SHP77 (cell line): ENCODE data around the gene FCSK.

Source experiments
- DNase-seq, 2 experiments: peaks; one replicate each; lab custom pipeline; 2025; lab: John Stamatoyannopoulos, UW

The FCSK gene

DNA sequence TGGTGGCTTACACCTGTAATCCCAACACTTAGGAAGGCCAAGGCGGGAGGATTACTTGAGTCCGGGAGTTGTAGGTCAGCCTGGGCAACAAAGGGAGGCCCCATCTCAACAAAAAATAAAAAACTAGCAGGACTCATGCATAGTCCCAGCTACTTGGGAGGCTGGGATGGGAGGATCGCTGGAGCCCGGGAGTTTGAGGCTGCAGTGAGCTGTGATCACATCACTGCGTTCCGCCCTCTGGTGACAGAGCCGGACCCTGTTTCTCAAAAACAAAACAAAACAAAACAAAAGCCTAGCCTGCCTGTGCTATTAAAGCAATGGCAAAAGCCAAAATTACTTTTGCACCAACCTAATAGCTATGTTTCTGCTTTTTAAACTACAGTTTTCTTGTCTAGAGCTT lies 1.5 kb downstream of the FCSK start:
- no peak for DNase-seq

GRCh38 chr16:70457446-70458166 lies 3.2 kb downstream of the FCSK start:
- no peak for DNase-seq

DNA sequence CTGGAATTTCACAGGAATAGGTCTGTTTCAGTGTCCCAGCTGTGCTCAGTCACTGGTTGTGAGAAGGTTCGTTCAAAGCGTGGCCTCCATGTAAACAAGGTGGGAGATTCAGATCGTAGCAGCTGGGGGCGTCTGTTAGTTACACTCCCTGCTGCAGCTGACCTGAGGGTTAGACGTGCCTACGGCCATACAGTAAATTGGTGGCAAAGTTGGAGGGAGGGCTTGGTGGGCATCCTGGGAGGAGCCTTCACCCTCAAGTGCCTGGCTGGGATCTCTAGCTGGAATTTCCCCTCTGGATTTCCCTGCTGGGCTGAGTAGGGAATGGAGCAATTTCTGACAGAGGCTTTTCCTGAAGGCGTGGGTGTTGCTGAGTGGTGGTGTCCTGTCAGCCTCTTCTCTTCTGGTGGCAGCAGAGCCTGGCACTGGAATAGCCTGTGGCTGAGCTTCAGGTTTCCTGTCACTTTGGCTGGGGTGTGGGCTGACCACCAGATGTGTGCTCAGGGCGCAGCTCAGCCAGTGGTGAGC lies 6.4 kb downstream of the FCSK start:
- DNase-seq, result no peak

DNA sequence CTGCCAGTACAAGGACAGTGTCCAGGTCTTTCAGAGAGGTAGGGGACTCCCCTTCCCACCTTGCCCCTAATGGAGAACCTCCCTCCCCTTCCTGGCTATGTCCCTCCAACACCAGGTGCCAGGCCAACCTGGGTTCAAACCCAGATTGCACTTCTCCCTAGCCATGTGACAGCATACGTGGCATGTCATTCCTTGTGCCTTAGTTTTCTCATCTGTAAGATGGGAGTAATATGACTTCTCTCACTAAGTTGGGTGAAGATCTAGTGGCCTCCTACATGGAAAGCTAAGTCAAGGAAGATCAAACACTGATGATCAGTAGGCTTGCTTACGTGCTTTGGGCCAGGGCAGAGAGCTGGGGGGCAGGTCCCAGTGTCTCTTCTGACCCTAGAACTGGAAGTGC lies 8.8 kb downstream of the FCSK start:
- no peak for DNase-seq

DNA sequence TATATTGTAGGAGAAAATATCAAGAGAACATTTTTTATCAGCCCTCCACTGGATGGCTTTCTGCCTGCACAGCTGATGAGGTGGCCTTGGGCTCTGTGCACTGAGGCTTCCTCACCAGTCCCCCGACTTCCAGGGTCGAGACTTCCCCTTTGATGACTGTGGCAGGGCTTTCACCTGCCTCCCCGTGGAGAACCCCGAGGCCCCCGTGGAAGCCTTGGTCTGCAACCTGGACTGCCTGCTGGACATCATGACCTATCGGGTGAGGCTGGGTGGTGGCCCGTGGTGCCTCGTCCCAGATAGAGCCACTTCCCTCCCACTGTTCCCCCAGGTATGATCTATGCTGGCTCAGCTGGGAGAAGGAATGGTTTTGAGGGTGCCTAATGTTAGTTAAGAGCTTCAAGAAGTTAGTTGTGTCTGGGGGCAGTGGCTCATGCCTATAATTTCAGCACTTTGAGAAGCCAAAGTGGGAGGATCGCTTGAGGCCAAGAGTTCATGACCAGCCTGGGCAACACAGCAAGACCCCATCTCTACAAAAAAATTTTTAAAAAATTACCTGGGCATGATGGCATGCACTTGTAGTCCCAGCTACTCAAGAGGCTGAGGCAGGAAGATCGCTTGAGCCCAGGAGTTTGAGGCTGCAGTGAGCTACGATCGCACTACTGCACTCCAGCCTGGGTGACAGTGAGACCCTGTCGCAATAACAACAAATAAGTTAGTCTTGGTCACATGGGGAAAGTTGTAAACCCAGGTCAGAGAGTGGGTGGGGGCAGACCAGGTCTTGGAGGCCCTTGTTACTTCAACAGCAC lies 11.8 kb downstream of the FCSK start:
- DNase-seq, result no peak

DNA sequence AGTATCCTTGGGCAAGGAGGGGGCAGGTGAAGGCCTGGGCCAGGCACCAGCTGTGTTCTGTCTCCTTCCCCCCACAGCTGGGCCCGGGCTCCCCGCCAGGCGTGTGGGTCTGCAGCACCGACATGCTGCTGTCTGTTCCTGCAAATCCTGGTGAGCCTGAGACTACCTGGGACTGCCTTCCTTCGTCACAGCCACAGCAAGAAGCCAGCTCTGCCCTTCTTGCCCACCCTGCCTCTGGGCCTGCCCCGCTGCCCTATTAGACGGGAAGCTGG lies 12.3 kb downstream of the FCSK start:
- no peak for DNase-seq

- DNase-seq, result no peak
These were observed 12.7 kb downstream of the FCSK start for GRCh38 chr16:70467113-70467512.

DNA sequence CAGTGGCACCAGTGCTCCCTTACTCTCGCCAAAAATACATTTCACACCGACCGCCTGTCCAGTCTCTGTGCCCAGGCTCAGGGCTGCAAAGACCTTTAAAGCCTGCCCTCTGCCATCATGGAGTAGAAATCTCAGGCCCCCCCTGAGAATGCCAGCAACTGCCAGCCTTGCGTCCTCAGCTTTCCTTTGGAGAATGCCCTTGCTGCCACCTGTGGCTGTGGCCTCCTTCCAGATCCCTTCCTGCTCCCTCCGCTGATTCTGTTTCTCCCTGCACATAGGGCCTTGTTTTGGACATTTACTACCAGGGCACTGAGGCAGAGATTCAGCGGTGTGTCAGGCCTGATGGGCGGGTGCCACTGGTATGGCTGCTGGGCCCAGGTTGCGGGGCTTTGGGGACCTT lies 13.2 kb downstream of the FCSK start:
- no peak for DNase-seq

- no peak for DNase-seq
These were observed 14.6 kb downstream of the FCSK start for GRCh38 chr16:70468776-70469525.

DNA sequence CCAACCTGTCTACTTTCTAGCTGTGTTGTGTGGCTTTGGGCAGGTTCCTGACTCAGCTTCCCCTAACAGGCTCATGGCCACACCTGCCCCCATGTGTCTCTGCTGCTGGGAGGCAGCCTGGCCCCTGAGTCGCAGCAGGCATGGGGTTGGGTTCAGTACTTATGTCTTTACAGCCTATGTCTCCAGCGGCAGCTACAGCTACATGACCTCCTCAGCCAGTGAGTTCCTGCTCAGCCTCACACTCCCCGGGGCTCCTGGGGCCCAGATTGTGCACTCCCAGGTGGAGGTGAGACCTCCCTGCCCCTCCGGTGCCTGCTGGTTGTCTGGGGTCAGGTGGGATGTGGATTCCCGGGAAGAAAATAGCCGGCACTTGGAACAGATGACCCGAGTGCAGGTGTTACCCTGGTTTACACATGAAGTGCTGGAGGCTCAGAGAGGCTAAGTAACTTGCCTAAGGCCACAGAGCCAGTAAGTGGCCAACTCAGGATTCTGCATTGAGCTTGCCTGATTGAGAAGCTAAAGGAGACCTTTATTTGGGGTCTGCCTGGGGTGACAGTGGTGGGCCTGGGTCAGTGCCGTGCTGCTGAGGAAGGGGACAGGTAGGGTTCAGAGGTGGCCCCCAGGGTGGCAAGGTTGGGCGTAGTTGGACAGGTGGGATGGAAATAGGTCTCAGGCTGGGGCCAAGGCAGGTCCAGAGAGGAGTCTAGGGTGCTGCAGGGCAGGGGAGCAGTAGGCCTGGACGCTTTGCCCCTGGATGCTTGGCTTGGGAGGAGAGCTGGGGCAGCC lies 15.9 kb downstream of the FCSK start:
- no peak for DNase-seq

DNA sequence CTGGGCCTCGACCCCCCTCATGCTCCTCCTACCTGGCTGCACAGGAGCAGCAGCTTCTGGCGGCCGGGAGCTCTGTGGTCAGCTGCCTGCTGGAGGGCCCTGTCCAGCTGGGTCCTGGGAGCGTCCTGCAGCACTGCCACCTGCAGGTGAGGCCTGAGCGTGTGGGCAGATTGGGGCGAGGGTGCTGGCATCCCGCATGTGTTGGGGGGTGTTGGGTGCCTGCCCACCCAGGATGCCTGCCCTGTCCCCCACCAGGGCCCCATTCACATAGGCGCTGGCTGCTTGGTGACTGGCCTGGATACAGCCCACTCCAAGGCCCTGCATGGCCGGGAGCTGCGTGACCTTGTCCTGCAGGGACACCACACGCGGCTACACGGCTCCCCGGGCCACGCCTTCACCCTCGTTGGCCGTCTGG lies 16.5 kb downstream of the FCSK start:
- DNase-seq, result peak; percentile 9 to 35

- no peak for DNase-seq
These were observed 18.5 kb downstream of the FCSK start for GRCh38 chr16:70472786-70473433.

DNA sequence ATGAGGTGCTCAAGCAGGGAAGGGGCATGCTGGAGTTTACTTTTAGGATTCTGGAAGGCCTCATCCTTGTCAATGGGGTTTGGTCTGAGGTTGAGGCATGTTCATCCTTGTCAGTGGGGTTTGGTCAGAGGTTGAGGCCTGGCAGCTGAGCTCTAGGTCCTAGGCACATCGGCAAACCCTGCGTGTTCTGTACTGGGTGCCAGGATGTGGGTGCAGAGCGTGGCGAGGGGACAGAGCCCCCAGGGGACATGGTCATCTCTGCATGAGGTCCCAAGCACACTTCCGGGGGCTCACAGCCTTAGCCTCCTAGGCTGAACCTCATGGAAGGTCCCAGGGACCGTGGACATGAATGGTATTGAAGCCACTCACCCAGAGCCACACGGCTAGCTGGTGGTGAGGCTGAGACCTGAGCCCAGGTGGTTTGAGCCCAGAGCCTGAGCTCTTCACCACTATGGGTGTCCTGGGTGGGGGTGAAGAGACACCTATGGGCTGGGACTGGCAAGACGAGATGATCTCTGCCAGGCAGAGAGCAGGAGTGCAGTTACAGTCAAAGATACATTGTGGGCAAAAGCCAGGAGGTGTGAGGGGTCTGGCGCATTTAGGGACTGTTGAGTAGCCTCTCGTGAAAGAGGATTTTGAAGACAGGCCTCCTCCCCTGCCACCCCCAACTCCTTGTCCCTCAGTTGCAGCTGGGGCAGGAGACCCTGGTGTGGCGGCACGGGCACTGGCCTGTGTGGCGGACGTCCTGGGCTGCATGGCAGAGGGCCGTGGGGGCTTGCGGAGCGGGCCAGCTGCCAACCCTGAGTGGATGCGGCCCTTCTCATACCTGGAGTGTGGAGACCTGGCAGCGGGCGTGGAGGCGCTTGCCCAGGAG lies 19.3 kb downstream of the FCSK start:
- DNase-seq, result no peak

GRCh38 chr16:70474320-70475053 lies 20.1 kb downstream of the FCSK start:
- no peak for DNase-seq

GRCh38 chr16:70475054-70475871 lies 20.9 kb downstream of the FCSK start:
- DNase-seq, result no peak

DNA sequence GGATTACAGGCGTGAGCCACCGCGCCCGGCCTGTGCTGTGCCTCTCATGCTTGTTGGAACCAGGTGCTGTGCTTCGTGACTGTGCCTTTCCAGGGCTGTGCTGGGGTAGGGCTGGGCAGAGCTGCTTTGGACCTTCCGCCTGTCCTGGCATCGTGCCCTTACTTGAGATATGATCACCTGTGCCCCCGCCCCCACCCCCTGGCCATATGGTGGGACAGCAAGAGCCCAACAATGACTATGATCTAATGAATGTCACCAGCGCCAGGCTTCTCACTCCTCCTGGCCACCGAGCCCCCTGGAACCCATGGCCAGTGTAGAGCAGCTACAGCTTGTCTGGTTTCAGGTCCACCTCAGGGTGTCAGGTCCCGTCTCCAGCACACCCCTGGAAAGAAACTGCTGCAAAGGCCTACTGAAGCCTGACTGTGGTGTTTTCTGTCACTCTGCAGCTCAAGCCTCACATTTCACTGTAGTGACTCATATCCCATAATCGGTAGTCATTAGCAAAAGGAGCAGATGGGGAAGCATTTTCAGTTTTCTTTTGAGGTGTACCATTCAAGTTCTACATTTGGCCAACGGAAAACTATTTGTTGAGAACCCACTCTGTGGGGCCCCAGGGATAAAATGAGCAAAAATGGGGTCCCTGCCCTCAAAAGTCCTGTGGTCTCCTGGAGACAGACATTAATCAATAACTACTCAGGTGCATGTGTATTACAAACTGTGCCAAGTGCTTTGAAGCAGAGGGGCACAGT lies 22.1 kb downstream of the FCSK start:
- no peak for DNase-seq

GRCh38 chr16:70478169-70478568 lies 23.8 kb downstream of the FCSK start:
- no peak for DNase-seq

DNA sequence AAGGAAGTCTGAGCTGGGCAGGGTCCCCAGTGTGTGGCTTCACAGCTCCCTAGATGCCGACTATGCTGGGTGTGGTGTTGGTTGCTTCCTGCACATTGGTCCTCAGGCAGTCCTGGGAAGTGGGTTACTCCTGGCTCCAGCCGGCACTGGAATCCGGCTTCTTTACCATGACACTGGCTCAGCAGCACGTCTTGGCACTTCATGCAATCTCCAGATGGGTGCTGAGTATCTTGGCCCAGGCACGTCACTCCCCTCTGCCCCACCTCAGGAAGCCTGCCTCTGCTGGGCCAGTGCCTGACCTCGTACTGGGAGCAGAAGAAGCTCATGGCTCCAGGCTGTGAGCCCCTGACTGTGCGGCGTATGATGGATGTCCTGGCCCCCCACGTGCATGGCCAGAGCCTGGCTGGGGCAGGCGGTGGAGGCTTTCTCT lies 24.5 kb downstream of the FCSK start:
- DNase-seq, result no peak
